ENCODE measurements around the gene PAWR.

The PAWR gene

DNA sequence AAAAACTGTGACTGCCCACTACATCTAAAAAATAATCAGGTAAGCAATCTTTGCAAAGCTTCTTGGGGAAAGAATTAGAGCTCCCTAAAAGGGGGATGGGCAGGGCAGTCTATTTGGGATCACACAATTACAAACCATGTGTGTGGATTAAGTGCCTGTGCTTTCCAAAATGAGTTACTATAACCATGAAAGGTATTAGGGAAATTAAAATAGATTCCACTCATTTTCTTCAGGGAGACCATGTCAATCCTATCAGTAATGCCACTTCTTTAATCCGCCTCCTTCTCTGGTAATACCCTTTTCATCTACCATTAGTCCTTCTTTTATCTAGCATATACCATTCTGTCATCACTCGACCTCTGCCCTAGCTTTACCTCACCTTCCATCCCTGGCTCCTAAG is 53.7 kb downstream of the PAWR start:
- no peaks in the 10 kb centered on the region for H3K9me2 ChIP-seq (replicated peaks; ENCODE audit: control insufficient read depth, low read length)
- H3F3A ChIP-seq (ENCODE audit: control insufficient read depth, insufficient read depth): peaks cover 2% of the 10 kb centered on the region; the same call in 1 of the 2 replicates
- no peak overlapping the region for H3K27ac ChIP-seq (ENCODE audit: low read depth, low read length)
- no peak overlapping the region for H3K4me3 ChIP-seq (ENCODE audit: low read length)
- TF ChIP-seq EZH2phosphoT487 (IDR thresholded peaks at IDR 0.05; ENCODE audit: borderline replicate concordance, low read length): no peak
- TF ChIP-seq, protein P1, sequence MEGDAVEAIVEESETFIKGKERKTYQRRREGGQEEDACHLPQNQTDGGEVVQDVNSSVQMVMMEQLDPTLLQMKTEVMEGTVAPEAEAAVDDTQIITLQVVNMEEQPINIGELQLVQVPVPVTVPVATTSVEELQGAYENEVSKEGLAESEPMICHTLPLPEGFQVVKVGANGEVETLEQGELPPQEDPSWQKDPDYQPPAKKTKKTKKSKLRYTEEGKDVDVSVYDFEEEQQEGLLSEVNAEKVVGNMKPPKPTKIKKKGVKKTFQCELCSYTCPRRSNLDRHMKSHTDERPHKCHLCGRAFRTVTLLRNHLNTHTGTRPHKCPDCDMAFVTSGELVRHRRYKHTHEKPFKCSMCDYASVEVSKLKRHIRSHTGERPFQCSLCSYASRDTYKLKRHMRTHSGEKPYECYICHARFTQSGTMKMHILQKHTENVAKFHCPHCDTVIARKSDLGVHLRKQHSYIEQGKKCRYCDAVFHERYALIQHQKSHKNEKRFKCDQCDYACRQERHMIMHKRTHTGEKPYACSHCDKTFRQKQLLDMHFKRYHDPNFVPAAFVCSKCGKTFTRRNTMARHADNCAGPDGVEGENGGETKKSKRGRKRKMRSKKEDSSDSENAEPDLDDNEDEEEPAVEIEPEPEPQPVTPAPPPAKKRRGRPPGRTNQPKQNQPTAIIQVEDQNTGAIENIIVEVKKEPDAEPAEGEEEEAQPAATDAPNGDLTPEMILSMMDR (IDR thresholded peaks at IDR 0.05; ENCODE audit: low read depth, low read length, poor library complexity, severe bottlenecking): no peak
- no peak overlapping the region for H3K4me2 ChIP-seq (ENCODE audit: low read length)
- H3K9me3 ChIP-seq (ENCODE audit: control insufficient read depth, insufficient read depth, low read length): no peaks in the 10 kb centered on the region
- H3K79me2 ChIP-seq (ENCODE audit: control insufficient read depth, low read length): peaks cover 81% of the 10 kb centered on the region
- H3K36me3 ChIP-seq (ENCODE audit: control insufficient read depth, low read length): peaks cover 3% of the 10 kb centered on the region
- no peaks in the 10 kb centered on the region for H3K27me3 ChIP-seq (ENCODE audit: control insufficient read depth, low read length)
- no peaks in the 10 kb centered on the region for H3K4me1 ChIP-seq (ENCODE audit: control insufficient read depth, low read length)
- no peaks in the 10 kb centered on the region for H4K20me1 ChIP-seq (ENCODE audit: control insufficient read depth, insufficient read depth, low read depth, low read length)

DNA sequence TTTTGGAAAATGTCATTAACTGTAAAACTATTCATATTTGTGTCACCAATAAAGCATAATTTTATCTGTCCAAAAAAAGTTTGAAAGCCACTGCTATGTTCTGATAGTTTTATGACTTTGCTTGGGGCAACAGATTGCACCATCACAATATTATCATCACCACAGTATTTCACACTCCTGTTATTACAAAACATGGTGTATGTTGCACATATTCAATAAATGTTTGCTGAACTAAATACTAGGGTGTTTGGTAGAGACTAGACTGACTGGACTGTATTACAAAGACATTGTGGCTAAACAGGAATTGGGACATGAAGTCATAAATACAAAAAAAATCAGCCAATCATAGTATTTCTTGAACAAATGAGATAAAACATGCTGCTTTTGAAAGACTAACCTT is 55.1 kb downstream of the PAWR start:
- Histone ChIP-seq H3K9me3 (ENCODE audit: control insufficient read depth, insufficient read depth, low read length) (no peaks in the 10 kb centered on the region), H3K4me2 (ENCODE audit: low read length) (no peak overlapping the region), H3K9me2 (replicated peaks; ENCODE audit: control insufficient read depth, low read length) (no peaks in the 10 kb centered on the region), H4K20me1 (ENCODE audit: control insufficient read depth, insufficient read depth, low read depth, low read length) (no peaks in the 10 kb centered on the region), H3K27me3 (ENCODE audit: control insufficient read depth, low read length) (no peaks in the 10 kb centered on the region), H3K27ac (ENCODE audit: low read depth, low read length) (no peak overlapping the region), H3K79me2 (ENCODE audit: control insufficient read depth, low read length) (peaks cover 84% of the 10 kb centered on the region), H3F3A (ENCODE audit: control insufficient read depth, insufficient read depth) (peaks cover 2% of the 10 kb centered on the region; the same call in 1 of the 2 replicates), H3K4me1 (ENCODE audit: control insufficient read depth, low read length) (no peaks in the 10 kb centered on the region), H3K4me3 (ENCODE audit: low read length) (no peak overlapping the region), H3K36me3 (ENCODE audit: control insufficient read depth, low read length) (peaks cover 3% of the 10 kb centered on the region)
- TF ChIP-seq, protein P1 (IDR thresholded peaks at IDR 0.05; ENCODE audit: low read depth, low read length, poor library complexity, severe bottlenecking): no peak
- no peak for TF ChIP-seq EZH2phosphoT487 (IDR thresholded peaks at IDR 0.05; ENCODE audit: borderline replicate concordance, low read length)

DNA sequence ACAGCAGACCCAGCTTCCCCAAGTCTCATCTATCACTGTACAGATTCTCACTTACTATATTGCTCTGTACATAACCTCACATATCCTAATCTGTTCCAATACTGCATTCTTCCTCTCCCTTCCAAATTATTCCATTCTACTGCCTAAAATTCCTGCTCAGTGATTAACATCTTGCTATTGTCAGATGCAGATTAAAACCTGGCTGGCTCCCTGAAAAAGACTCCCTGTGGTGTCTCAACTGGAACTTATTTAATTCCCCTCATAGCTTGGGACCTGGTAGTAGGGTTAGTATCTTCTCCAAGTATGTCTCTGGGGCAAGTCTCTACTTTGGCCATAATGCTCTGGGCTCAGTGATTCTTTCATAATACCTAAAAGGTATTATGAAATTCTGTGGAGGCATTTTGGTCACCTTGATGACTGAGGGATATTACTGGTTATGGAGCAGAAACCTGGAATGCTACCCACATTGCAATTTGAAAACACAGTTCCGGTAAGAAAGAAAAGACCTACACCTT is 55.8 kb downstream of the PAWR start:
- Histone ChIP-seq H3K9me3 (ENCODE audit: control insufficient read depth, insufficient read depth, low read length) (no peaks in the 10 kb centered on the region), H3K27me3 (ENCODE audit: control insufficient read depth, low read length) (no peaks in the 10 kb centered on the region), H3K4me3 (ENCODE audit: low read length) (no peak overlapping the region), H3K27ac (ENCODE audit: low read depth, low read length) (no peak overlapping the region), H3K4me1 (ENCODE audit: control insufficient read depth, low read length) (no peaks in the 10 kb centered on the region), H4K20me1 (ENCODE audit: control insufficient read depth, insufficient read depth, low read depth, low read length) (no peaks in the 10 kb centered on the region), H3F3A (ENCODE audit: control insufficient read depth, insufficient read depth) (peaks cover 2% of the 10 kb centered on the region; the same call in 1 of the 2 replicates), H3K36me3 (ENCODE audit: control insufficient read depth, low read length) (peaks cover 3% of the 10 kb centered on the region), H3K4me2 (ENCODE audit: low read length) (no peak overlapping the region), H3K9me2 (replicated peaks; ENCODE audit: control insufficient read depth, low read length) (no peaks in the 10 kb centered on the region), H3K79me2 (ENCODE audit: control insufficient read depth, low read length) (peaks cover 82% of the 10 kb centered on the region)
- TF ChIP-seq EZH2phosphoT487 (IDR thresholded peaks at IDR 0.05; ENCODE audit: borderline replicate concordance, low read length): no peak
- TF ChIP-seq, protein P1 (IDR thresholded peaks at IDR 0.05; ENCODE audit: low read depth, low read length, poor library complexity, severe bottlenecking): no peak

All from DOHH2 (cell line).